ENCODE measurements around the gene KIFAP3.

DNA sequence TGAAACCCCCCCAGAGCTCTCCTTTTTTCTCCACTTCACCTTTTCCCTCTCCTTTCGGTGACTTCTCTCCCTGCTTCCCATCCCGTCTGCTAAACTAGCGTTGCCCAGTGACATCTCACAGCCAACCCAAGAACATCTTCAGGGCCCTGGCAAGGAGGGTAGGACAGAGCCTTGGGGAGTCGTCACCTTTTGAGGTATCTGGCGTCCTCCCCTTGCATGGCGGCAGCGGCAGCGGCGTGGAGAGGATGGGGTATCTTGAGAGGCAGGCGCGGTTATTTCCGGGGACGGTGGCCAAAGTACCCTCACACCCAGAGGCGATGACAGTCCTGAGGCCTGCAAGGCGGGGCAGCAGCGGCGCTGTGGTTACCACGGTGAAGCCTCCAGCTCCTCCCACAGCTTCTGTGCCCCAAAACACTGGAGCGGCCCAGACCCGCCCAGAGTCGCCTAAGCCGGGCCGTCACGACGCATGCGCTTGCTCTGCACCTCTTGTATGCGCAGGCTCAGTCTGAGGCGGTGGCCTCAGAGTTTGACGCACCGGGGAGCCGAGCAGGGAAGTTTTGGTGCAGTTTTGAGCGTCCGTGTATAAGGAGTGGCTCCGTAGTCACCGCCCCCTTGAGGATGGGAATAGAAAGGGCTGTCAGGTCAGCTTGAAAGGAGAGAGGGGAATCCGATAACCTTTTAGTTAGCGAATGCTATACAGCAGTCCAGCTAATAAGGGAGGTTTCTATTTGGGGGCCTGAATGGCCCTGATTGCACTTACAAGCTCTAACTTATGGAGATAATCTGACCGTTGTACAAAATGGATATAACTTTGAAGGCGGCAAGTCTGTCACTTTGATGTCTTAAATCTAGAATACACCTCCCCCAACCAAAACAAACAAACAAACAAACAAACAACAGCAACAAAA lies at the start of gene KIFAP3:
- TF ChIP-seq POLR2AphosphoS5 (IDR thresholded peaks at IDR 0.05; ENCODE audit: low read depth, low read length) (peak; percentile 21; the same call in 1 of the 2 replicates), TCF7L2 (IDR thresholded peaks at IDR 0.05; ENCODE audit: low read depth, low read length) (peak; percentile 87), REST (IDR thresholded peaks at IDR 0.05; ENCODE audit: insufficient read depth in 1 of 2, low read depth in 2 of 2, low read length in 1 of 2) (no peak)
- TF ChIP-seq, protein P1, sequence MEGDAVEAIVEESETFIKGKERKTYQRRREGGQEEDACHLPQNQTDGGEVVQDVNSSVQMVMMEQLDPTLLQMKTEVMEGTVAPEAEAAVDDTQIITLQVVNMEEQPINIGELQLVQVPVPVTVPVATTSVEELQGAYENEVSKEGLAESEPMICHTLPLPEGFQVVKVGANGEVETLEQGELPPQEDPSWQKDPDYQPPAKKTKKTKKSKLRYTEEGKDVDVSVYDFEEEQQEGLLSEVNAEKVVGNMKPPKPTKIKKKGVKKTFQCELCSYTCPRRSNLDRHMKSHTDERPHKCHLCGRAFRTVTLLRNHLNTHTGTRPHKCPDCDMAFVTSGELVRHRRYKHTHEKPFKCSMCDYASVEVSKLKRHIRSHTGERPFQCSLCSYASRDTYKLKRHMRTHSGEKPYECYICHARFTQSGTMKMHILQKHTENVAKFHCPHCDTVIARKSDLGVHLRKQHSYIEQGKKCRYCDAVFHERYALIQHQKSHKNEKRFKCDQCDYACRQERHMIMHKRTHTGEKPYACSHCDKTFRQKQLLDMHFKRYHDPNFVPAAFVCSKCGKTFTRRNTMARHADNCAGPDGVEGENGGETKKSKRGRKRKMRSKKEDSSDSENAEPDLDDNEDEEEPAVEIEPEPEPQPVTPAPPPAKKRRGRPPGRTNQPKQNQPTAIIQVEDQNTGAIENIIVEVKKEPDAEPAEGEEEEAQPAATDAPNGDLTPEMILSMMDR (IDR thresholded peaks at IDR 0.05) = peak; percentile 75
